SH-SY5Y (cell line): ENCODE results near the gene DCDC1.

Experiments used
- GATA2 ChIP-seq: IDR thresholded peaks from 2 replicates; pipeline ENCODE4 v1.6.1; 2011; ENCODE audit warnings: mild to moderate bottlenecking, low read depth, low read length
- GATA3 ChIP-seq: IDR thresholded peaks from 2 replicates; pipeline ENCODE4 v1.6.1; 2011; ENCODE audit warnings: low read depth, mild to moderate bottlenecking, low read length, moderate library complexity

- TF ChIP-seq GATA3 (no peak), GATA2 (no peak)
Measured at GRCh38 chr11:31117038-31117437, 252.5 kb downstream of the DCDC1 start.
